Measurements from ENCODE around the gene ICAM2. TPM values are rescaled to one million over a fixed set of nuclear protein-coding genes. Genes with fewer than 3 reads are reported as not detected.

The ICAM2 gene
- total RNA-seq, 3 donors from 2014 or later = 6.9 to 14.2 (median 10.3) TPM

DNA sequence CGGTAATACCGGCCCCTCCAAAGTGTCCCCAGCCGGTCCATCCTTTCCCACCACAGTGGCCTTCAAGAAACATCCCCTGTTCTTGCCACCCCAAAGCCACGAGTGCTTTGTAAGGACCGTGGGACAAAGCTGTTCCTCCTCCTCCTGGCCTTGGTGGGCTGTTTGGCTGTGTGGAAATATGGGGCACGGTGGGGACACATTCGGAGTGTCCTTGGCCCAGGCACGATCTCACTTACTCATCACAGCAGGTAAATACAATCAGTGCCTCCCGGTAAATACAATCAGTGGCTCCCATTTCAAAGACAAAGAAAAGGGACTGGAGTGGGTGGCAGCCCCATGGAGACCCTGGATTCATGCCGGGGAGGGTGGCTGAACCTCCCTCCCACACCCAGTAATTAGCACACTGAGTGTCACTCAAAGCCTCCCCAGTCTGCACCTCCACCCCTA lies 58.1 kb downstream of the ICAM2 start:
- ATAC-seq (no peak), DNase-seq (no peak)
- H3K4me1 ChIP-seq (ENCODE audit: low read depth) = peaks cover 7% of the 10 kb centered on the region
- H3K9me3 ChIP-seq = no peaks in the 10 kb centered on the region
- H3K4me3 ChIP-seq = no peak overlapping the region
- TF ChIP-seq, protein P1, sequence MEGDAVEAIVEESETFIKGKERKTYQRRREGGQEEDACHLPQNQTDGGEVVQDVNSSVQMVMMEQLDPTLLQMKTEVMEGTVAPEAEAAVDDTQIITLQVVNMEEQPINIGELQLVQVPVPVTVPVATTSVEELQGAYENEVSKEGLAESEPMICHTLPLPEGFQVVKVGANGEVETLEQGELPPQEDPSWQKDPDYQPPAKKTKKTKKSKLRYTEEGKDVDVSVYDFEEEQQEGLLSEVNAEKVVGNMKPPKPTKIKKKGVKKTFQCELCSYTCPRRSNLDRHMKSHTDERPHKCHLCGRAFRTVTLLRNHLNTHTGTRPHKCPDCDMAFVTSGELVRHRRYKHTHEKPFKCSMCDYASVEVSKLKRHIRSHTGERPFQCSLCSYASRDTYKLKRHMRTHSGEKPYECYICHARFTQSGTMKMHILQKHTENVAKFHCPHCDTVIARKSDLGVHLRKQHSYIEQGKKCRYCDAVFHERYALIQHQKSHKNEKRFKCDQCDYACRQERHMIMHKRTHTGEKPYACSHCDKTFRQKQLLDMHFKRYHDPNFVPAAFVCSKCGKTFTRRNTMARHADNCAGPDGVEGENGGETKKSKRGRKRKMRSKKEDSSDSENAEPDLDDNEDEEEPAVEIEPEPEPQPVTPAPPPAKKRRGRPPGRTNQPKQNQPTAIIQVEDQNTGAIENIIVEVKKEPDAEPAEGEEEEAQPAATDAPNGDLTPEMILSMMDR (IDR thresholded peaks at IDR 0.05) = no peak
- no peaks in the 10 kb centered on the region for H3K36me3 ChIP-seq (ENCODE audit: low read depth)
- intact Hi-C loops (cut with DNase I, micrococcal nuclease) = no loop called here

DNA sequence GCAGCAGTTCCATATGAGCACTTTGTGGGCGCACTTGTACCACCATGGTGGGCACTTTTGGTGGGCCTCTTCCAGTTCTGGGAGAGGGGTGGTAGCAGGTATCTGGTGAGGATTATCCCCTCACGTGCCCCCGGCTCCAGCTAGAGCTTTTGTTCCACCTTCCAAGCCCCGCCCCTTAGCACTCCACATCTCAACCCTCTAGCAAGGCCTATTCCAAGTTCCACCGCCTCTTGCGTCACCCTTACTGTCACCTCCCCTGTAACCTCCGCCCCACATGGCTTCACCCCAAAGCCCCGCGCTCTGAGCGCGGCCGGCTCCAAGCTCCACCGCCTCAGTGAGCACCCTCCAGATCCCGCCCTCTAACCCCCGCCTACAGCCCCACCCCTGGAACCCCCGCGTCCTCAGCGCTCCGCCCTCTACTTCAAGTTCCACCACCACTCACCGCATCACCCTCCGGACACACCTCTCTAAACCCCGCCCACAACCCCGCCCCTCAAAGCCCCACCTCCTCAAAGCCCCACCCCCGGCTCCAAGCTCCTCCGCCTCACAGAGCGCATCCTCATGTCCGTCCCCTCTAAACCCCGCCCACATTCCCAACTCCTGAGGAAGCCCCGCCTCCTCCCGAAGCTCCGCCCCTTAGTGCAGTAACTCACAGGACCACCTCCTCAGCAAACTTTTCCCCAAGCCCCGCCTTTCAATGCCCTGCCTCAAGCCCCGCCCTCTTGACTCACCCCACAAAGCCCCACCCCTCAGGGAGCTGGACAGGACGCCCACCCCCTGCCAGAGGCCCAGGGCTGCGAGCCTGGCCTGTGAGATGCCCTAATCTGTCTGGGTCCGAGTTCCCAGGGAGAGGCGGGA lies 58.8 kb downstream of the ICAM2 start:
- intact Hi-C loops (cut with DNase I, micrococcal nuclease) = no loop called here
- no peak overlapping the region for H3K4me3 ChIP-seq
- ATAC-seq (peak; percentile 84), DNase-seq (peak; percentile 56 to 73 (median 63))
- H3K4me1 ChIP-seq (ENCODE audit: low read depth) = peaks cover 7% of the 10 kb centered on the region
- TF ChIP-seq, protein P1 (IDR thresholded peaks at IDR 0.05) = no peak
- no peaks in the 10 kb centered on the region for H3K36me3 ChIP-seq (ENCODE audit: low read depth)
- no peaks in the 10 kb centered on the region for H3K9me3 ChIP-seq

DNA sequence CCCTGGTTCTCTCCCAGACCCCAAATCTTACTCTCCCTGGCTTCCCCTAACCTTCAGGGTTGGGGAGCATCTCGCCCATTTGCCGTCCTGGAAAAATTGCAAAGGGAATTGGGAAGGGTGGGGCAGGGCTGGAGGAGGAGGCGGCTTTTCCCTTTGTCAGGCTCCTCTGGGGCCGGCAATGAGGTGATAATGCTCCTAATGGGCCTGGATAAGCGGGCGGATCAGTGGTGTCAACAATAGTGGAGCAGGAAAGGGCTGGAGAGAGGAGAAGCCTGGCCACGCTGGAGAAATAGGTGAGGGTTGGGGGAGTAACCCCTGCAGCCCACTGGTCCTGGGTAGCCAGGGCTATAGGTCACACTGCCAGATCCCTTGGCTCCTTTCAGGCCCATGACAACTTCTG lies 60.0 kb downstream of the ICAM2 start:
- Histone ChIP-seq H3K4me1 (ENCODE audit: low read depth) (peaks cover 7% of the 10 kb centered on the region), H3K4me3 (no peak overlapping the region), H3K36me3 (ENCODE audit: low read depth) (no peaks in the 10 kb centered on the region), H3K9me3 (no peaks in the 10 kb centered on the region)
- ATAC-seq (no peak), DNase-seq (no peak)
- TF ChIP-seq, protein P1 (IDR thresholded peaks at IDR 0.05) = no peak
- intact Hi-C loops (cut with DNase I, micrococcal nuclease) = no loop called here

DNA sequence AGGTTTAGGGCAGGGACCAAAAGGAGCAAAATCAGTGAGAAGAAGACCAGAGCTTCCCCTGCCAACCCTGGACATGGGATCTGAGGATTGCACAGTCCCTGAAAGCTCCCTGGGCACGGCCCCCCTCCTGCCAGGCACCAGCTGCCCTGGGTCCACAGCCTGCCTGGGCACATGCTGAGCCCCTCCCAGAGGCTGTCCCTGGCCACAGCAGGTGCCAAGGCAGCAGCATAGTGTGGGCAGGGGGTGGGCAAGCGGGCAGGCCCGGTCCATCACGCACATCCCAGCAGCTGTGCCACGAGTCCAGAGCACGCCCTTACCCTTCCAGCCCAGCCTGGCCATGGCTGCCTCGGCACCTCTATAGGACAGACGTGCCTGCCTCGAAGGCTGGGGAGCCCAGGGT lies 60.4 kb downstream of the ICAM2 start:
- TF ChIP-seq, protein P1 (IDR thresholded peaks at IDR 0.05) = no peak
- intact Hi-C loops (cut with DNase I, micrococcal nuclease) = no loop called here
- H3K36me3 ChIP-seq (ENCODE audit: low read depth) = no peaks in the 10 kb centered on the region
- ATAC-seq (no peak), DNase-seq (no peak)
- H3K9me3 ChIP-seq = no peaks in the 10 kb centered on the region
- peaks cover 7% of the 10 kb centered on the region for H3K4me1 ChIP-seq (ENCODE audit: low read depth)
- H3K4me3 ChIP-seq = no peak overlapping the region

DNA sequence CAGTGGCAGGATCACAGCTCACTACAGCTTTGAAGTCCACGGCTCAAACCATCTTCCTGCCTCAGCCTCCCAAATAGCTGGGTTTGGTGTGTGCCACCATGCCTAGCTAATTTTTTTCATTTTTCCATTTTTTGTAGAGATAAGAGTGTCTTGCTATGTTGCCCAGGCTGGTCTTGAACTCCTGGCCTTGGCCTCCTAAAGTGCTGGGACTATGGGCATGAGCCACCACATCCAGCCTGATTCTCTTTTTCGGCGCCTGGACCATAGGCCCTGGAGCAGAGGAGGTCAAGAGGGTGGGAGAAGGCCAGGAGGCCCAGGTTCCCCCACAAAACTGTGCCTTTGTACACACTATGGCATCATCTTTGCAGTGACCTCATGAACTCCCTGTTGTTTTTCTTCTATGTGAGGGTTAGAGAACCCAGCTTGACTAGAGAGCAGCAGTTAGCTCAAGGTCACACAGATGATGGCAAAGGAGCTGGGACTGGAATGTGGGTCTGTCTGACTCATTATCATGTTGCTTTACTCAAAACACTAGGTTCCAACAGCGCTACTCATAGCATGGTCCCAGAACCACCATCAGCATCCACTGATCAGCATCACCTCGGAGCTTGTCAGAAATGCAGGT lies 64.0 kb downstream of the ICAM2 start:
- TF ChIP-seq, protein P1 (IDR thresholded peaks at IDR 0.05) = no peak
- no peak overlapping the region for H3K4me3 ChIP-seq
- intact Hi-C loops (cut with DNase I, micrococcal nuclease) = no loop called here
- H3K9me3 ChIP-seq = no peaks in the 10 kb centered on the region
- no peaks in the 10 kb centered on the region for H3K36me3 ChIP-seq (ENCODE audit: low read depth)
- DNase-seq (no peak), ATAC-seq (no peak)
- peaks cover 4% of the 10 kb centered on the region for H3K4me1 ChIP-seq (ENCODE audit: low read depth)
